UCSD-AML1 (cell line): ENCODE results near the gene RNU2-1.
"Not testable (repeated sequence)": the region's sequence is repeated elsewhere in the genome, so short reads cannot be mapped to it uniquely, and the experiment has no call there.

Experiments used
- DNase-seq: peaks from one replicate; lab custom pipeline; 2025; ENCODE audit not compliant: unreplicated experiment; lab: John Stamatoyannopoulos, UW

Gene RNU2-1

GRCh38 chr17:43233877-43234276 is at the start of gene RNU2-1:
TSS of gene RNU2-1 (minus strand) at chr17:43233977.
- not testable (repeated sequence) for DNase-seq

GRCh38 chr17:43272914-43273313 is 39.1 kb upstream of the RNU2-1 start:
- not testable (repeated sequence) for DNase-seq

- DNase-seq = not testable (repeated sequence)
Measured at GRCh38 chr17:43272483-43272882, 38.7 kb upstream of the RNU2-1 start.

GRCh38 chr17:43270552-43271504 is 37.1 kb upstream of the RNU2-1 start:
- not testable (repeated sequence) for DNase-seq

- DNase-seq = not testable (repeated sequence)
Measured at GRCh38 chr17:43246456-43246855, 12.7 kb upstream of the RNU2-1 start.

- DNase-seq = not testable (repeated sequence)
Measured at GRCh38 chr17:43240596-43241352, 7.0 kb upstream of the RNU2-1 start.

- DNase-seq = not testable (repeated sequence)
Measured at GRCh38 chr17:43239597-43239996, 5.8 kb upstream of the RNU2-1 start.

GRCh38 chr17:43233263-43233662 is 514 bp downstream of the RNU2-1 start:
- not testable (repeated sequence) for DNase-seq

GRCh38 chr17:43232021-43232699 is 1.6 kb downstream of the RNU2-1 start:
- DNase-seq = not testable (repeated sequence)

- DNase-seq = not testable (repeated sequence)
Measured at GRCh38 chr17:43231205-43232020, 2.4 kb downstream of the RNU2-1 start.

- DNase-seq = not testable (repeated sequence)
Measured at GRCh38 chr17:43228020-43228782, 5.6 kb downstream of the RNU2-1 start, which contains the start of gene CCDC200. TSS of gene CCDC200 (minus strand) at chr17:43228623. CDS start at chr17:43228554, 69 bp downstream.

- no peak for DNase-seq
Measured at GRCh38 chr17:43226393-43226792, 7.4 kb downstream of the RNU2-1 start.

GRCh38 chr17:43224146-43224705 is 9.6 kb downstream of the RNU2-1 start:
- no peak for DNase-seq

- no peak for DNase-seq
Measured at GRCh38 chr17:43220511-43221125, 13.2 kb downstream of the RNU2-1 start.

GRCh38 chr17:43219746-43220380 is 13.9 kb downstream of the RNU2-1 start:
- no peak for DNase-seq

- no peak for DNase-seq
Measured at GRCh38 chr17:43219001-43219400, 14.8 kb downstream of the RNU2-1 start.

- DNase-seq = no peak
Measured at GRCh38 chr17:43217614-43218087, 16.1 kb downstream of the RNU2-1 start.
